ENCODE measurements around the gene FOXR1.

Gene FOXR1

GRCh38 chr11:119030329-119031047, 58.9 kb downstream of the FOXR1 start, which contains the start of gene SLC37A4:
SLC37A4 (minus strand) TSS chr11:119030877.
- peak within 1 kb of the TSS; percentile 77 for H3K4me3 ChIP-seq (replicated peaks; ENCODE audit: low read depth, low read length)
- DNase-seq (ENCODE audit: extremely low read depth, low read depth), result peak; percentile 89
- TF ChIP-seq CTCF (IDR thresholded peaks at IDR 0.05; ENCODE audit: low read depth, low read length, missing control alignments), result no peak
